WTC11 (cell line): ENCODE measurements around the gene HS3ST3A1.

Experiments used
- GTF2I ChIP-seq: fragments of 250-450 bp; sonication (Bioruptor Pico); conservative IDR thresholded peaks from 2 replicates; pipeline ENCODE4 v1.4.0; 2021; ENCODE audit warnings: mild to moderate bottlenecking
- IRF2 ChIP-seq: sonication (generic); formaldehyde crosslinking; IDR thresholded peaks from 2 replicates; pipeline ENCODE4 v1.8.0; 2022; ENCODE audit warnings: low read depth, missing genetic modification reagents, borderline replicate concordance
- JUN ChIP-seq: sonication (generic); formaldehyde crosslinking; IDR thresholded peaks from 2 replicates; pipeline ENCODE4 v1.8.0; 2023; ENCODE audit warnings: mild to moderate bottlenecking, missing genetic modification reagents
- SP1 ChIP-seq: sonication (generic); formaldehyde crosslinking; conservative IDR thresholded peaks from 2 replicates; pipeline ENCODE4 v1.8.1; 2022; ENCODE audit warnings: missing genetic modification reagents
- ZNF423 ChIP-seq: fragments of 250-450 bp; sonication (Bioruptor Pico); IDR thresholded peaks from 2 replicates; pipeline ENCODE4 v2.1.2; 2022; ENCODE audit warnings: mild to moderate bottlenecking, moderate library complexity
- TF ChIP-seq, protein P1 (sequence below): fragments of 200-600 bp; IDR thresholded peaks from 2 replicates; pipeline ENCODE4 v1.8.0; 2022; ENCODE audit warnings: antibody characterized with exemption
- TF ChIP-seq, protein P2 (sequence below): sonication (generic); formaldehyde crosslinking; IDR thresholded peaks from 2 replicates; pipeline ENCODE4 v1.8.0; 2022; ENCODE audit warnings: mild to moderate bottlenecking, missing genetic modification reagents

DNA sequence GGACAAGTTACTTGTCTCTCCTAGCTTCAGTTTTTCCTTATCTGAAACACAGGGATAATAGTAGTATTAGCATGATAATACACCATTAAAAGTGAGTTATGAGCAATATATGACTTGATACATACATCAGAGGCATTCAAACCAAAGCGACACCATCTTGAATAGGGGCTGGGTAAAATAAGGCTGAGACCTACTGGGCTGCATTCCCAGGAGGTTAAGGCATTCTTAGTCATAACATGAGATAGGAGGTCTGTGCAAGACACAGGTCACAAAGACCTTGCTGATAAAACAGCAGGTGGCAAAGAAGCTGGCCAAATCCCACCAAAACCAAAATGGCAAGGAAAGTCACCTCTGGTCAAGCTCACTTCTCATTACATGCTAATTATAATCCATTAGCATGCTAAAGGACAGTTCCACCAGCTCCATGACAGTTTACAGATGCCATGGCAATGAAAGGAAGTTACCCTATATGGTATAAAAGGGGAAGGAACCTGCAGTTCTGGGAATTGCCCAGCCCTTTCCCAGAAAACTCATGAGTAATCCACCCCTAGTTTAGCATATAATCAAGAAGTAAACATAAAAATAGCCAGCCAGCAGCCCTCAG is 37.2 kb upstream of the HS3ST3A1 start:
- TF ChIP-seq, protein P1, sequence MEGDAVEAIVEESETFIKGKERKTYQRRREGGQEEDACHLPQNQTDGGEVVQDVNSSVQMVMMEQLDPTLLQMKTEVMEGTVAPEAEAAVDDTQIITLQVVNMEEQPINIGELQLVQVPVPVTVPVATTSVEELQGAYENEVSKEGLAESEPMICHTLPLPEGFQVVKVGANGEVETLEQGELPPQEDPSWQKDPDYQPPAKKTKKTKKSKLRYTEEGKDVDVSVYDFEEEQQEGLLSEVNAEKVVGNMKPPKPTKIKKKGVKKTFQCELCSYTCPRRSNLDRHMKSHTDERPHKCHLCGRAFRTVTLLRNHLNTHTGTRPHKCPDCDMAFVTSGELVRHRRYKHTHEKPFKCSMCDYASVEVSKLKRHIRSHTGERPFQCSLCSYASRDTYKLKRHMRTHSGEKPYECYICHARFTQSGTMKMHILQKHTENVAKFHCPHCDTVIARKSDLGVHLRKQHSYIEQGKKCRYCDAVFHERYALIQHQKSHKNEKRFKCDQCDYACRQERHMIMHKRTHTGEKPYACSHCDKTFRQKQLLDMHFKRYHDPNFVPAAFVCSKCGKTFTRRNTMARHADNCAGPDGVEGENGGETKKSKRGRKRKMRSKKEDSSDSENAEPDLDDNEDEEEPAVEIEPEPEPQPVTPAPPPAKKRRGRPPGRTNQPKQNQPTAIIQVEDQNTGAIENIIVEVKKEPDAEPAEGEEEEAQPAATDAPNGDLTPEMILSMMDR: no peak
- TF ChIP-seq GTF2I (CRISPR knock-in tag) (no peak), ZNF423 (CRISPR knock-in tag) (no peak), SP1 (CRISPR knock-in tag) (no peak), JUN (CRISPR knock-in tag) (no peak), IRF2 (CRISPR knock-in tag) (no peak)
- TF ChIP-seq, protein P2, sequence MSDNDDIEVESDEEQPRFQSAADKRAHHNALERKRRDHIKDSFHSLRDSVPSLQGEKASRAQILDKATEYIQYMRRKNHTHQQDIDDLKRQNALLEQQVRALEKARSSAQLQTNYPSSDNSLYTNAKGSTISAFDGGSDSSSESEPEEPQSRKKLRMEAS: no peak
